ENCODE data around the gene SSBP2.
"Not testable (repeated sequence)": the region's sequence is repeated elsewhere in the genome, so short reads cannot be mapped to it uniquely, and the experiment has no call there.

The SSBP2 gene

DNA sequence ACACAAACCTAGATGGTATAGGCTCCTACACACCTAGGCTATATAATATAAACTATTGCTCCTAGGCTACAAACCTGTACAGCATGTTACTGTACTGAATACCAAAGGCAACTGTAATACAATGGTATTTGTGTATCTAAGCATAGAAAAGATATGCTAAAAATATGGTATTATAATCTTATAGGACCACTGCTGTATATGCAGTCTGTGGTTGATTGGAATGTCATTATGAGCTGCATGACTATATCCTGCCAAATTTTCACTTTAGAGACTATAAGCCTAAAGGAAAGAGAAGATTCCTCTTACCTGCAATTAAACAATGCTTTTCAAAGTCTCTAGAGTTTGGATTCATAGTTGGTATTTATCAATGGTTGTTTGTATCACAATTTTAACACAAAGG is 332.3 kb downstream of the SSBP2 start:
- Histone ChIP-seq H3K9me3 (ENCODE audit: control insufficient read depth, insufficient read depth, low read length) (no peaks in the 10 kb centered on the region), H3K9ac (ENCODE audit: low read depth, low read length) (no peak overlapping the region), H3K4me3 (ENCODE audit: low read depth, low read length) (no peak overlapping the region), H3K4me1 (ENCODE audit: control insufficient read depth, insufficient read depth, low read length) (no peaks in the 10 kb centered on the region), H3K27me3 (ENCODE audit: control insufficient read depth, insufficient read depth, low read length) (no peaks in the 10 kb centered on the region), H3K36me3 (ENCODE audit: control insufficient read depth, insufficient read depth, low read length) (no peaks in the 10 kb centered on the region)

DNA sequence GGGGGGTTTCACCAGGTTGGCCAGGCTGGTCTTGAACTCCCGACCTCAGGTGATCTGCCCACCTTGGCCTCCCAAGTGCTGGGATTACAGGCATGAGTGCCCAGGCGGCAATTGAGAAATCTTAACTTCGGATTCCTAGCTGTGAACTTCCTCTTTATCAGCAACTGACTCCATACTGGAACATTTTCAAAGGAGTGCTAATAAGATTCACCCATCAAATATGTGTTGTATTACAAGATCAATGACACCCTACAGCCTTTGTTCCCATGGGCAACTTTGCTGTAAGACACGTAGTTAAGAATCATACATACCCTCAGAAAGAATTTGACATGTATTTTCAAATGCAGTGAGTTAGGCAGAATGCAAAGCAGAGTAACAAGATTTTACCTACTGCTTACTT is 333.8 kb downstream of the SSBP2 start:
- no peaks in the 10 kb centered on the region for H3K36me3 ChIP-seq (ENCODE audit: control insufficient read depth, insufficient read depth, low read length)
- no peaks in the 10 kb centered on the region for H3K9me3 ChIP-seq (ENCODE audit: control insufficient read depth, insufficient read depth, low read length)
- no peak overlapping the region for H3K4me3 ChIP-seq (ENCODE audit: low read depth, low read length)
- no peaks in the 10 kb centered on the region for H3K27me3 ChIP-seq (ENCODE audit: control insufficient read depth, insufficient read depth, low read length)
- H3K4me1 ChIP-seq (ENCODE audit: control insufficient read depth, insufficient read depth, low read length), result peaks cover under 1% of the 10 kb centered on the region
- H3K9ac ChIP-seq (ENCODE audit: low read depth, low read length), result no peak overlapping the region

GRCh38 chr5:81409896-81410295 is 341.0 kb downstream of the SSBP2 start:
- Histone ChIP-seq H3K9me3 (ENCODE audit: control insufficient read depth, insufficient read depth, low read length) (no peaks in the 10 kb centered on the region), H3K4me3 (ENCODE audit: low read depth, low read length) (no peak overlapping the region), H3K36me3 (ENCODE audit: control insufficient read depth, insufficient read depth, low read length) (no peaks in the 10 kb centered on the region), H3K9ac (ENCODE audit: low read depth, low read length) (no peak overlapping the region), H3K4me1 (ENCODE audit: control insufficient read depth, insufficient read depth, low read length) (peaks cover 4% of the 10 kb centered on the region), H3K27me3 (ENCODE audit: control insufficient read depth, insufficient read depth, low read length) (no peaks in the 10 kb centered on the region)

GRCh38 chr5:81409361-81409760 is 341.5 kb downstream of the SSBP2 start:
- Histone ChIP-seq H3K4me1 (ENCODE audit: control insufficient read depth, insufficient read depth, low read length) (peaks cover 4% of the 10 kb centered on the region), H3K9me3 (ENCODE audit: control insufficient read depth, insufficient read depth, low read length) (no peaks in the 10 kb centered on the region), H3K27me3 (ENCODE audit: control insufficient read depth, insufficient read depth, low read length) (no peaks in the 10 kb centered on the region), H3K4me3 (ENCODE audit: low read depth, low read length) (no peak overlapping the region), H3K9ac (ENCODE audit: low read depth, low read length) (no peak overlapping the region), H3K36me3 (ENCODE audit: control insufficient read depth, insufficient read depth, low read length) (no peaks in the 10 kb centered on the region)

GRCh38 chr5:81408496-81408895 is 342.4 kb downstream of the SSBP2 start:
- Histone ChIP-seq H3K27me3 (ENCODE audit: control insufficient read depth, insufficient read depth, low read length) (no peaks in the 10 kb centered on the region), H3K9me3 (ENCODE audit: control insufficient read depth, insufficient read depth, low read length) (no peaks in the 10 kb centered on the region), H3K4me1 (ENCODE audit: control insufficient read depth, insufficient read depth, low read length) (peaks cover 4% of the 10 kb centered on the region), H3K36me3 (ENCODE audit: control insufficient read depth, insufficient read depth, low read length) (no peaks in the 10 kb centered on the region), H3K4me3 (ENCODE audit: low read depth, low read length) (no peak overlapping the region), H3K9ac (ENCODE audit: low read depth, low read length) (no peak overlapping the region)

DNA sequence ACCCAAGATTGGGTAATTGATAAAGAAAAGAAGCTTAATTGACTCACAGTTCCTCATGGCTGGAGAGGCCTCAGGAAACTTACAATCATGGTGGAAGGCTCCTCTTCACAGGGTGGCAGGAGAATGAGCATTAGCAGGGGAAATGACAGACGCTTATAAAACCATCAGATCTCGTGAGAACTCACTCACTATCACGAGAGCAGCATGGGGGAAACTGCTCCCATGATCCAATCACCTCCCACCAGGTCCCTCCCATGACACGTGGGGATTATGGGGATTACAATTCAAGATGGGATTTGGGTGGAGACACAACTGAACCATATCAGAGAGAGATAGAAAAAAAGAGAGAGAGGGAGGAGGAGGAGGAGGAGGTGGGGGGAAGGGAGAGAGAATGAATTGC is 343.1 kb downstream of the SSBP2 start:
- H3K27me3 ChIP-seq (ENCODE audit: control insufficient read depth, insufficient read depth, low read length); H3K9ac ChIP-seq (ENCODE audit: low read depth, low read length); H3K36me3 ChIP-seq (ENCODE audit: control insufficient read depth, insufficient read depth, low read length); H3K9me3 ChIP-seq (ENCODE audit: control insufficient read depth, insufficient read depth, low read length); H3K4me3 ChIP-seq (ENCODE audit: low read depth, low read length); H3K4me1 ChIP-seq (ENCODE audit: control insufficient read depth, insufficient read depth, low read length): not testable (repeated sequence)

DNA sequence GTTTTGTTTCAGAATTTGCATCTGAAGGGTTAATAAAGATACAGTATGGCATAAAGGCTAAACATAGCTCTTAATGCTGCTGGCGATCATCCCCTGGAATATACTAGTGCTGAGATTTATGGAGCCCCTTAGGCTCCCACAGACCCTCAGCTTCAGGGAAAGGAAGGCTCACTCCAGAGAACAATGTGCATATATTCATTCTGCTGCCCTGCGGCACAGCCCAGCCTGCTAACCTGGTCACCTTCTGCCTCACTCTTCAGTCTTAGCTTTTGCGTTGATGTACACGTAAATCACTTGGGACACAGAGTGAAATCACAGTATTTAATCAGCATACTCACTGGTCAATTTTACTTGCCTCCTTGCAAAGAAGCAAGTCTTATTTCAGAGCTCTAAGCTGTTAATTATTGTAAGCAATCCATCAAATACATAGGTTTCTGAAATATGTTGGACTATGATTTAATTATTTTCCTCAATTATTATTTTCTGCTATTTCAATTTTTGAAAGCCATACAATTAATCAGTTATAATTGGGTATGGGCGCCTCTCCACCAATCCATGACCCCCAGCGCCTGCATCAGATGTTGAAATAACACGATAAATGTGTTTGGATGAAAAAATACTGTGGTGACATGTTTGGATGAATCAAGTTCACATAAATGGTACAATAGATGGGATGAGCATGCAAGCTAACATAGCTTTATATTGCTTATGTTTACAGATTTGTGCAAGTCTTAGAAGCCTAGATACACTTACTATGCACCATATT is 345.6 kb downstream of the SSBP2 start:
- Histone ChIP-seq H3K27me3 (ENCODE audit: control insufficient read depth, insufficient read depth, low read length) (no peaks in the 10 kb centered on the region), H3K9ac (ENCODE audit: low read depth, low read length) (no peak overlapping the region), H3K4me1 (ENCODE audit: control insufficient read depth, insufficient read depth, low read length) (no peaks in the 10 kb centered on the region), H3K36me3 (ENCODE audit: control insufficient read depth, insufficient read depth, low read length) (no peaks in the 10 kb centered on the region), H3K9me3 (ENCODE audit: control insufficient read depth, insufficient read depth, low read length) (no peaks in the 10 kb centered on the region), H3K4me3 (ENCODE audit: low read depth, low read length) (no peak overlapping the region)

DNA sequence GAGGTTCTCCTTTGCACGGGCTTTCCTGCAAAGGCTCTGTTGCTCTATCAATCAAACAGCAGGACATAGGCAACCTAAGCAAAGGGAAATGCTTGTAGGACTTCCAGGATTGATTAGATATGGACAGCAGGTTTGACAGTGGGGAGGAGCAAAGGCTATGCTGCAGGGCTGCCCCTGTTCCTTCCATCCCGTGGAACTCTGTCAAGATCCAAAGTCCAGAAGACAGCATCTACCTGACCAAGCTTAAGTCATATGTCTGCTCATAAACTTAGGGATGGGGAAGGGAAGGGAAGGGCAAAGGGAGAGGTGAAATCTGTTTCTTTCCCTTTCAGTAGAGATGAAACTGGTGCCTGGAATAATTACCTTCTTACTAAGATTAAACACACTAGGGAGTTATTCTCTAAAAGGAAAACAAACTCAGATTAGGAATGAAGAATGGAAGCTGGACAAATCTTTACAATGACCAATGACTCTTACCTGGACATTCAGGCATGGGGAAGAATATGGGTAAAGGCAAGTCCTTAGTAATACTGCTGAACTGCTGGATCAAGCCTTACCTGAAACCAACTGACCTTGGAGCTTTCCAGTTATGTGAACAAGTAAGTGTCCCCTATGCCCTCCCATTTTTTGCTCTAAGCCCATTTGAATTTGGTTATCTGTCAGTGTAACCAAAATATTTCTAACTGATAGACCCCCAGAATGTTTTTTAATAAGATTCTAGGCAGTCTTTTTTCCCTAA is 348.5 kb downstream of the SSBP2 start:
- no peak overlapping the region for H3K9ac ChIP-seq (ENCODE audit: low read depth, low read length)
- no peaks in the 10 kb centered on the region for H3K27me3 ChIP-seq (ENCODE audit: control insufficient read depth, insufficient read depth, low read length)
- no peaks in the 10 kb centered on the region for H3K4me1 ChIP-seq (ENCODE audit: control insufficient read depth, insufficient read depth, low read length)
- no peaks in the 10 kb centered on the region for H3K9me3 ChIP-seq (ENCODE audit: control insufficient read depth, insufficient read depth, low read length)
- H3K4me3 ChIP-seq (ENCODE audit: low read depth, low read length), result no peak overlapping the region
- no peaks in the 10 kb centered on the region for H3K36me3 ChIP-seq (ENCODE audit: control insufficient read depth, insufficient read depth, low read length)

GRCh38 chr5:81401266-81401665 is 349.6 kb downstream of the SSBP2 start:
- Histone ChIP-seq H3K4me1 (ENCODE audit: control insufficient read depth, insufficient read depth, low read length) (no peaks in the 10 kb centered on the region), H3K9ac (ENCODE audit: low read depth, low read length) (no peak overlapping the region), H3K36me3 (ENCODE audit: control insufficient read depth, insufficient read depth, low read length) (no peaks in the 10 kb centered on the region), H3K4me3 (ENCODE audit: low read depth, low read length) (no peak overlapping the region), H3K9me3 (ENCODE audit: control insufficient read depth, insufficient read depth, low read length) (no peaks in the 10 kb centered on the region), H3K27me3 (ENCODE audit: control insufficient read depth, insufficient read depth, low read length) (no peaks in the 10 kb centered on the region)

GRCh38 chr5:81400375-81400774 is 350.5 kb downstream of the SSBP2 start:
- Histone ChIP-seq H3K4me3 (ENCODE audit: low read depth, low read length) (no peak overlapping the region), H3K9me3 (ENCODE audit: control insufficient read depth, insufficient read depth, low read length) (no peaks in the 10 kb centered on the region), H3K36me3 (ENCODE audit: control insufficient read depth, insufficient read depth, low read length) (no peaks in the 10 kb centered on the region), H3K4me1 (ENCODE audit: control insufficient read depth, insufficient read depth, low read length) (no peaks in the 10 kb centered on the region), H3K27me3 (ENCODE audit: control insufficient read depth, insufficient read depth, low read length) (no peaks in the 10 kb centered on the region), H3K9ac (ENCODE audit: low read depth, low read length) (no peak overlapping the region)

- Histone ChIP-seq H3K27me3 (ENCODE audit: control insufficient read depth, insufficient read depth, low read length) (peaks cover 12% of the 10 kb centered on the region), H3K36me3 (ENCODE audit: control insufficient read depth, insufficient read depth, low read length) (no peaks in the 10 kb centered on the region), H3K4me1 (ENCODE audit: control insufficient read depth, insufficient read depth, low read length) (no peaks in the 10 kb centered on the region), H3K4me3 (ENCODE audit: low read depth, low read length) (no peak overlapping the region), H3K9ac (ENCODE audit: low read depth, low read length) (no peak overlapping the region), H3K9me3 (ENCODE audit: control insufficient read depth, insufficient read depth, low read length) (no peaks in the 10 kb centered on the region)
These were observed 352.2 kb downstream of the SSBP2 start for GRCh38 chr5:81398741-81399140.

DNA sequence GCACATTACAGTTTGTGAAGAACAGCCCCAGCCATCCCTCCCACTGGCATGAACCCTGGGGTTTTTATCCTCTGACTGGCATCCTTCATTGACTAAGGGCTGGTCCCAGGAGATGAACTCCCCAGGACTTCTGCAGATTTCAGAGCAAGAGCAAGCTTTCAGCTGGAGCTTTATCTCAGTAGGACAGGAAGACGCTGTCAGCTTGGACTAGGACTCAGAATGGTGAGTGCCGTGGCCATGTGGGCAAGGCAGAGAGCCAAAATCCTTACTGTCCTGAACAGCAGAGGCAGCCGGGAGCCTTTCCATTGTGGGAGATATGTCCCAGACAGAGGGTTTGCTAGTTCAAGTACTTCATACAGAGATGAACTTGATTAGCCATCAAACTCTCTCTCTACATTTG is 353.7 kb downstream of the SSBP2 start:
- Histone ChIP-seq H3K9me3 (ENCODE audit: control insufficient read depth, insufficient read depth, low read length) (no peaks in the 10 kb centered on the region), H3K9ac (ENCODE audit: low read depth, low read length) (no peak overlapping the region), H3K4me1 (ENCODE audit: control insufficient read depth, insufficient read depth, low read length) (no peaks in the 10 kb centered on the region), H3K36me3 (ENCODE audit: control insufficient read depth, insufficient read depth, low read length) (no peaks in the 10 kb centered on the region), H3K27me3 (ENCODE audit: control insufficient read depth, insufficient read depth, low read length) (peaks cover 16% of the 10 kb centered on the region), H3K4me3 (ENCODE audit: low read depth, low read length) (no peak overlapping the region)

All from iPS-15b (cell line).